NCI-H2171 treated with DMSO at 0.1 percent for 48 hours (cell line): ENCODE data around the gene NLGN1.

ENCODE experiments used
- DNase-seq: peaks from one replicate; lab custom pipeline; 2025; lab: John Stamatoyannopoulos, UW

The NLGN1 gene

GRCh38 chr3:173755161-173755560 lies 357.6 kb downstream of the NLGN1 start:
- no peak for DNase-seq

GRCh38 chr3:173761161-173761560 lies 363.6 kb downstream of the NLGN1 start:
- no peak for DNase-seq

- no peak for DNase-seq
Measured at GRCh38 chr3:173762501-173762900, 365.0 kb downstream of the NLGN1 start.

GRCh38 chr3:173770011-173770410 lies 372.5 kb downstream of the NLGN1 start:
- no peak for DNase-seq

- DNase-seq: no peak
Measured at GRCh38 chr3:173770796-173771573, 373.4 kb downstream of the NLGN1 start.

- DNase-seq: no peak
Measured at GRCh38 chr3:173773800-173774199, 376.3 kb downstream of the NLGN1 start.

- no peak for DNase-seq
Measured at GRCh38 chr3:173774294-173774693, 376.8 kb downstream of the NLGN1 start.

- no peak for DNase-seq
Measured at GRCh38 chr3:173778251-173778650, 380.7 kb downstream of the NLGN1 start.

GRCh38 chr3:173780067-173780466 lies 382.5 kb downstream of the NLGN1 start:
- no peak for DNase-seq

GRCh38 chr3:173785004-173785403 lies 387.5 kb downstream of the NLGN1 start:
- DNase-seq: peak; percentile 24

GRCh38 chr3:173789530-173790162 lies 392.1 kb downstream of the NLGN1 start:
- DNase-seq: no peak

- DNase-seq: no peak
Measured at GRCh38 chr3:173793963-173794362, 396.4 kb downstream of the NLGN1 start.

- no peak for DNase-seq
Measured at GRCh38 chr3:173796405-173796804, 398.9 kb downstream of the NLGN1 start.

- no peak for DNase-seq
Measured at GRCh38 chr3:173796890-173797289, 399.3 kb downstream of the NLGN1 start.

- DNase-seq: no peak
Measured at GRCh38 chr3:173799060-173799816, 401.7 kb downstream of the NLGN1 start.

- no peak for DNase-seq
Measured at GRCh38 chr3:173800154-173800553, 402.6 kb downstream of the NLGN1 start.

GRCh38 chr3:173814809-173815208 lies 417.3 kb downstream of the NLGN1 start:
- no peak for DNase-seq

GRCh38 chr3:173819368-173819767 lies 421.8 kb downstream of the NLGN1 start:
- no peak for DNase-seq

GRCh38 chr3:173823911-173824460 lies 426.4 kb downstream of the NLGN1 start:
- no peak for DNase-seq

GRCh38 chr3:173825730-173826129 lies 428.2 kb downstream of the NLGN1 start:
- DNase-seq: no peak

- DNase-seq: no peak
Measured at GRCh38 chr3:173826416-173826815, 428.9 kb downstream of the NLGN1 start.

GRCh38 chr3:173826901-173827609 lies 429.5 kb downstream of the NLGN1 start:
- DNase-seq: no peak
